K562 (cell line): ENCODE results near the gene BMP8B. TPM values are rescaled to one million over a fixed set of nuclear protein-coding genes. Genes with fewer than 3 reads are reported as not detected.

ENCODE experiments used
- CC2D1A ChIP-seq: fragments of 450-650 bp; IDR thresholded peaks from 2 replicates; pipeline ENCODE4 v1.6.1; 2017; ENCODE audit warnings: mild to moderate bottlenecking
- ELF1 ChIP-seq: fragments of 200-800 bp; sonication (Bioruptor generic); IDR thresholded peaks from 2 replicates; pipeline ENCODE4 v1.6.1; 2016; ENCODE audit warnings: missing genetic modification characterization, missing compliant biosample characterization
- ELF4 ChIP-seq: fragments of 450-650 bp; formaldehyde crosslinking; IDR thresholded peaks from 2 replicates; pipeline ENCODE4 v1.4.0; 2022; ENCODE audit warnings: missing genetic modification characterization
- HDAC1 ChIP-seq, 2 experiments: fragments of 450-650 bp; IDR thresholded peaks; 2 replicates each; pipeline ENCODE4 v1.6.1; 2016 to 2017; ENCODE audit warnings: inconsistent platforms in 1 of 2, mild to moderate bottlenecking in 1 of 2, moderate library complexity in 1 of 2
- HNRNPH1 ChIP-seq: fragments of 200-400 bp; formaldehyde crosslinking; optimal IDR thresholded peaks from 2 replicates; pipeline ENCODE3; 2017; ENCODE audit warnings: low read depth, mild to moderate bottlenecking, low read length, moderate library complexity
- MAFF ChIP-seq: IDR thresholded peaks from 2 replicates; pipeline ENCODE4 v1.6.1; 2012; ENCODE audit warnings: low read length, improper control_type of control experiment
- MEF2D ChIP-seq: conservative IDR thresholded peaks from 2 replicates; pipeline ENCODE4 v1.6.1; 2016; ENCODE audit warnings: low read depth, missing genetic modification characterization, missing compliant biosample characterization
- NR1H2 ChIP-seq: sonication (generic); formaldehyde crosslinking; IDR thresholded peaks from 2 replicates; pipeline ENCODE4 v1.4.0; 2020; ENCODE audit warnings: mild to moderate bottlenecking, missing genetic modification reagents
- NR2C2 ChIP-seq, 2 experiments: fragments of 200-800 bp in 1 of 2; sonication (Bioruptor generic) in 1 of 2; sonication (generic) in 1 of 2; formaldehyde crosslinking in 1 of 2; IDR thresholded peaks; 2 replicates each; pipeline versions ENCODE4 v1.6.1 to v1.8.0; 2016 to 2022; ENCODE audit warnings: mild to moderate bottlenecking in 1 of 2, missing compliant biosample characterization in 1 of 2, missing genetic modification characterization in 1 of 2, missing genetic modification reagents in 1 of 2
- POLR2H ChIP-seq: IDR thresholded peaks from 2 replicates; pipeline ENCODE4 v1.6.1; 2016; ENCODE audit warnings: missing genetic modification characterization, low read depth, mild to moderate bottlenecking, control low read depth, missing compliant biosample characterization, moderate library complexity
- RBM25 ChIP-seq: fragments of 200-400 bp; formaldehyde crosslinking; IDR thresholded peaks from 2 replicates; pipeline ENCODE4 v1.6.1; 2018; ENCODE audit warnings: low read length, low read depth, moderate library complexity; ENCODE audit not compliant: severe bottlenecking
- RFX1 ChIP-seq: fragments of 450-650 bp; IDR thresholded peaks from 2 replicates; pipeline ENCODE4 v1.6.1; 2016; ENCODE audit warnings: mild to moderate bottlenecking, moderate library complexity
- TEAD1 ChIP-seq, 2 experiments: fragments of 450-650 bp in 1 of 2; sonication (generic) in 1 of 2; formaldehyde crosslinking; IDR thresholded peaks; 2 replicates each; pipeline versions ENCODE4 v1.4.0 to v1.8.0; 2020 to 2022; ENCODE audit warnings: mild to moderate bottlenecking in 2 of 2, missing genetic modification reagents in 1 of 2
- XRCC3 ChIP-seq: fragments of 450-650 bp; IDR thresholded peaks from 2 replicates; pipeline ENCODE4 v1.6.1; 2017; ENCODE audit warnings: mild to moderate bottlenecking, moderate library complexity
- ZBTB1 ChIP-seq: sonication (generic); formaldehyde crosslinking; IDR thresholded peaks from 2 replicates; pipeline ENCODE4 v1.8.1; 2023; ENCODE audit warnings: missing genetic modification reagents, low read depth, mild to moderate bottlenecking, borderline replicate concordance
- ZNF212 ChIP-seq: fragments of 450-650 bp; formaldehyde crosslinking; IDR thresholded peaks from 2 replicates; pipeline ENCODE4 v1.4.0; 2020; ENCODE audit warnings: mild to moderate bottlenecking
- ZNF785 ChIP-seq: fragments of 250-450 bp; sonication (Bioruptor Pico); IDR thresholded peaks from 2 replicates; pipeline ENCODE4 v1.4.0; 2020; ENCODE audit warnings: mild to moderate bottlenecking
- polyA plus RNA-seq, 8 experiments: library from polyadenylated mRNA; depleted of rRNA in 4 of 8; stranded (reverse) in 5 of 8; unstranded in 3 of 8; fragments of >200 nt; fragmentation: Nextera tagmentation in 2 of 8; fragmentation: Illumina TruSeq in 1 of 8; extraction: Ambion mirVana in 2 of 8; extraction: Trizol in 1 of 8; gene quantifications; 2 replicates each; pipeline versions ENCODE4 v1.2.1 to v1.2.3, GENCODE V29; 2011 to 2014; ENCODE audit warnings: inconsistent platforms in 1 of 8, missing spikeins in 1 of 8
- total RNA-seq, 7 experiments: library from RNA; depleted of rRNA in 6 of 7; stranded (reverse); fragments of >200 nt in 6 of 7; fragmentation: Illumina TruSeq in 2 of 7; extraction: Trizol in 2 of 7; gene quantifications; 2 replicates each; pipeline versions ENCODE4 v1.2.1 to v1.2.3, GENCODE V29; 2011 to 2021; ENCODE audit warnings: low replicate concordance in 1 of 7
- TF ChIP-seq, protein P1 (sequence below): fragments of 450-650 bp; IDR thresholded peaks from 2 replicates; pipeline ENCODE4 v1.6.1; 2016
- TF ChIP-seq, protein P2 (sequence below): fragments of 250-450 bp; sonication (Bioruptor Pico); IDR thresholded peaks from 2 replicates; pipeline ENCODE4 v1.8.0; 2021; ENCODE audit warnings: moderate library complexity, mild to moderate bottlenecking, inconsistent platforms
- TF ChIP-seq, protein P3 (sequence below): fragments of 250-450 bp; sonication (Bioruptor Pico); IDR thresholded peaks from 2 replicates; pipeline ENCODE4 v1.8.0; 2021; ENCODE audit warnings: borderline replicate concordance, mild to moderate bottlenecking, moderate library complexity; ENCODE audit not compliant: poor library complexity, severe bottlenecking
- TF ChIP-seq, protein P4 (sequence below): fragments of 250-450 bp; sonication (Bioruptor Pico); IDR thresholded peaks from 2 replicates; pipeline ENCODE4 v1.4.0; 2020; ENCODE audit warnings: borderline replicate concordance
- TF ChIP-seq, protein P5 (sequence below): sonication (generic); formaldehyde crosslinking; IDR thresholded peaks from 2 replicates; pipeline ENCODE4 v1.8.1; 2023; ENCODE audit warnings: mild to moderate bottlenecking, missing genetic modification reagents
- TF ChIP-seq, protein P6 (sequence below): fragments of 250-450 bp; sonication (Bioruptor Pico); IDR thresholded peaks from 2 replicates; pipeline ENCODE4 v1.5.0; 2021

Gene BMP8B
- total and polyA plus RNA-seq, 9 of the 15 experiments (the other 6 are each of a cell fraction or from before 2014, with no cell fraction given), result 0.03 to 0.33 (median 0.14) TPM

DNA sequence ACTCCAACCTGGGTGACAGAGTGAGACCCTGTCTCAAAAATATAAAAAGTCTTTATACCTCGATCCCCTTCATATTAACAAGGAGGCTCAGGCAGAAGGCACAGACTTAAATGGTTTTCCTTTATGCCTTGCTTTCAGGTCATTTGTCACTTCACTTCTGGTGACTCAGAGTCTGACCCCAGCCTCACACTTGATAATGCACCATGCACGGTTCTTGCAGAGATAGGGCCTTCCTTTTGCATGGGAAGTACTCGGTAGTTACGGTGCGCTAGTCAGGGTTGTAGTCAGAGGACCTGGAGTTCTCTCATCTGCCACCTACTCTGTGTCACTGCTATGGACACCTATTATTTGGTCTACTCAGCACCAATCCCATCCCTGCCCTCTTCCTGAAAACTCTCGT lies 43.6 kb upstream of the BMP8B start (continued):
- TF ChIP-seq NR2C2 (CRISPR knock-in tag; IDR thresholded peaks at IDR 0.05) (no peak; the same call in 1 of the 2 replicates), NR2C2 (tag; IDR thresholded peaks at IDR 0.05) (no peak), MAFF (no peak), RBM25 (no peak), HDAC1 (IDR thresholded peaks at IDR 0.05) (peak in 1 of 2 experiments; percentile 44; a peak in 1 of 4 replicates), ZNF785 (CRISPR knock-in tag) (no peak), HNRNPH1 (no peak), POLR2H (tag) (no peak), RFX1 (no peak), TEAD1 (CRISPR knock-in tag; IDR thresholded peaks at IDR 0.05) (no peak), NR1H2 (CRISPR knock-in tag) (no peak), ZNF212 (CRISPR knock-in tag) (no peak), ELF1 (no peak), MEF2D (tag) (no peak), ELF4 (CRISPR knock-in tag) (no peak), XRCC3 (no peak), CC2D1A (no peak), ZBTB1 (CRISPR knock-in tag) (no peak)
- TF ChIP-seq, protein P1, sequence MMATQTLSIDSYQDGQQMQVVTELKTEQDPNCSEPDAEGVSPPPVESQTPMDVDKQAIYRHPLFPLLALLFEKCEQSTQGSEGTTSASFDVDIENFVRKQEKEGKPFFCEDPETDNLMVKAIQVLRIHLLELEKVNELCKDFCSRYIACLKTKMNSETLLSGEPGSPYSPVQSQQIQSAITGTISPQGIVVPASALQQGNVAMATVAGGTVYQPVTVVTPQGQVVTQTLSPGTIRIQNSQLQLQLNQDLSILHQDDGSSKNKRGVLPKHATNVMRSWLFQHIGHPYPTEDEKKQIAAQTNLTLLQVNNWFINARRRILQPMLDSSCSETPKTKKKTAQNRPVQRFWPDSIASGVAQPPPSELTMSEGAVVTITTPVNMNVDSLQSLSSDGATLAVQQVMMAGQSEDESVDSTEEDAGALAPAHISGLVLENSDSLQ, result peak; percentile 56; the same call in 1 of the 2 replicates
- TF ChIP-seq, protein P2, sequence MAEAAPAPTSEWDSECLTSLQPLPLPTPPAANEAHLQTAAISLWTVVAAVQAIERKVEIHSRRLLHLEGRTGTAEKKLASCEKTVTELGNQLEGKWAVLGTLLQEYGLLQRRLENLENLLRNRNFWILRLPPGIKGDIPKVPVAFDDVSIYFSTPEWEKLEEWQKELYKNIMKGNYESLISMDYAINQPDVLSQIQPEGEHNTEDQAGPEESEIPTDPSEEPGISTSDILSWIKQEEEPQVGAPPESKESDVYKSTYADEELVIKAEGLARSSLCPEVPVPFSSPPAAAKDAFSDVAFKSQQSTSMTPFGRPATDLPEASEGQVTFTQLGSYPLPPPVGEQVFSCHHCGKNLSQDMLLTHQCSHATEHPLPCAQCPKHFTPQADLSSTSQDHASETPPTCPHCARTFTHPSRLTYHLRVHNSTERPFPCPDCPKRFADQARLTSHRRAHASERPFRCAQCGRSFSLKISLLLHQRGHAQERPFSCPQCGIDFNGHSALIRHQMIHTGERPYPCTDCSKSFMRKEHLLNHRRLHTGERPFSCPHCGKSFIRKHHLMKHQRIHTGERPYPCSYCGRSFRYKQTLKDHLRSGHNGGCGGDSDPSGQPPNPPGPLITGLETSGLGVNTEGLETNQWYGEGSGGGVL (CRISPR knock-in tag), result no peak
- TF ChIP-seq, protein P3, sequence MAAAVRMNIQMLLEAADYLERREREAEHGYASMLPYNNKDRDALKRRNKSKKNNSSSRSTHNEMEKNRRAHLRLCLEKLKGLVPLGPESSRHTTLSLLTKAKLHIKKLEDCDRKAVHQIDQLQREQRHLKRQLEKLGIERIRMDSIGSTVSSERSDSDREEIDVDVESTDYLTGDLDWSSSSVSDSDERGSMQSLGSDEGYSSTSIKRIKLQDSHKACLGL (CRISPR knock-in tag), result no peak
- TF ChIP-seq, protein P4, sequence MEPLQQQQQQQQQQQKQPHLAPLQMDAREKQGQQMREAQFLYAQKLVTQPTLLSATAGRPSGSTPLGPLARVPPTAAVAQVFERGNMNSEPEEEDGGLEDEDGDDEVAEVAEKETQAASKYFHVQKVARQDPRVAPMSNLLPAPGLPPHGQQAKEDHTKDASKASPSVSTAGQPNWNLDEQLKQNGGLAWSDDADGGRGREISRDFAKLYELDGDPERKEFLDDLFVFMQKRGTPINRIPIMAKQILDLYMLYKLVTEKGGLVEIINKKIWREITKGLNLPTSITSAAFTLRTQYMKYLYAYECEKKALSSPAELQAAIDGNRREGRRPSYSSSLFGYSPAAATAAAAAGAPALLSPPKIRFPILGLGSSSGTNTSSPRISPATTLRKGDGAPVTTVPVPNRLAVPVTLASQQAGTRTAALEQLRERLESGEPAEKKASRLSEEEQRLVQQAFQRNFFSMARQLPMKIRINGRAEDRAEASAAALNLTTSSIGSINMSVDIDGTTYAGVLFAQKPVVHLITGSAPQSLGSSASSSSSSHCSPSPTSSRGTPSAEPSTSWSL, result no peak
- TF ChIP-seq, protein P5, sequence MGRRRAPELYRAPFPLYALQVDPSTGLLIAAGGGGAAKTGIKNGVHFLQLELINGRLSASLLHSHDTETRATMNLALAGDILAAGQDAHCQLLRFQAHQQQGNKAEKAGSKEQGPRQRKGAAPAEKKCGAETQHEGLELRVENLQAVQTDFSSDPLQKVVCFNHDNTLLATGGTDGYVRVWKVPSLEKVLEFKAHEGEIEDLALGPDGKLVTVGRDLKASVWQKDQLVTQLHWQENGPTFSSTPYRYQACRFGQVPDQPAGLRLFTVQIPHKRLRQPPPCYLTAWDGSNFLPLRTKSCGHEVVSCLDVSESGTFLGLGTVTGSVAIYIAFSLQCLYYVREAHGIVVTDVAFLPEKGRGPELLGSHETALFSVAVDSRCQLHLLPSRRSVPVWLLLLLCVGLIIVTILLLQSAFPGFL, result no peak
- TF ChIP-seq, protein P6, sequence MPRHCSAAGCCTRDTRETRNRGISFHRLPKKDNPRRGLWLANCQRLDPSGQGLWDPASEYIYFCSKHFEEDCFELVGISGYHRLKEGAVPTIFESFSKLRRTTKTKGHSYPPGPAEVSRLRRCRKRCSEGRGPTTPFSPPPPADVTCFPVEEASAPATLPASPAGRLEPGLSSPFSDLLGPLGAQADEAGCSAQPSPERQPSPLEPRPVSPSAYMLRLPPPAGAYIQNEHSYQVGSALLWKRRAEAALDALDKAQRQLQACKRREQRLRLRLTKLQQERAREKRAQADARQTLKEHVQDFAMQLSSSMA (CRISPR knock-in tag), result no peak
